Omental fat pad (tissue), 4 donors: ENCODE results near the gene CLSTN2. TPM values are rescaled to one million over a fixed set of nuclear protein-coding genes. Genes with fewer than 3 reads are reported as not detected.

ENCODE experiments used
- ATAC-seq: fragments of 150-250 bp; one replicate; pipeline ENCODE4 v1.9.1; 2016; ENCODE audit warnings: mild to moderate bottlenecking, moderate library complexity; ENCODE audit not compliant: low FRiP score
- DNase-seq: peaks from one replicate; pipeline ENCODE4 v3.0.0-alpha.2; 2019; ENCODE audit warnings: low spot score
- total RNA-seq, 4 donors: library from RNA; depleted of rRNA; stranded (reverse); fragments of >200 nt; gene quantifications; one replicate each; pipeline ENCODE4 v1.1.0, GENCODE V29; 2016
- TF ChIP-seq, protein P1 (sequence below), 3 donors: fragments of 450-650 bp; IDR thresholded peaks; one replicate each; pipeline ENCODE4 v1.5.1; 2016 to 2017; ENCODE audit warnings: antibody characterized with exemption in 3 of 3, mild to moderate bottlenecking in 3 of 3, moderate library complexity in 2 of 3

CLSTN2 gene
- total RNA-seq, 4 donors from 2014 or later = 20.0 to 40.5 (median 37.8) TPM

DNA sequence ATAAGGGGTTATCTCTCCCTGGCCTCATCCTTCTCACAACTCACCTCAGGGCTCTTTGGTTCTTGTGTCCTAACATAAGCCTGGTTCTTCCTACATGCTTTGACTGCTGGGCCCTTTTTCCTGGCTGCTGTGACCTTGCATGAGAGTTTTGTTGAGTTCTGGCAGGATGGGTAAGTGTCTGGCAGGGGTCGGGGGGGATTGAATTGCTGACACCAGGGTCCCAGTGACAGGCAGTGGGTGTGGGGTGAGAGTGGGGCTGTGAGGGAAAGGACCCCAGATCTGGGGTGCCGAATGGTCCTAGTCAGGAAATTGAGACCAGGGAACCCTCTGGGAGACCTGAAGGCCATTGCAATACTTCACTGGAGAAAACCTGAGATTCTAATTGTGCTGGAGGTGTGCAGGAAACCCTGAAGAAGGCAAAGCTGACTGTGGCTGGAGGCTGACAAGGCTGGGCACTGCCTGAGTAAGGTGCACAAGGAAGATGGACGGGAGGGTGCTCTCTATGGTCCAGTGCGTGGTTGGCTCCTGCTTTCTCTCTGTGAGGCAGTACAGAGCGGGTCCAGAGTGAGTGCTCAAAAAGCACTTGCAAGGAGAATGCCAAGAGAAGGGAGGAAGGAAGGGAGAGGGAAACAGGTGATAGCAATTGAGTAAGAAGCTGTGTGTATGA, 76.8 kb downstream of the CLSTN2 start:
- TF ChIP-seq, protein P1, sequence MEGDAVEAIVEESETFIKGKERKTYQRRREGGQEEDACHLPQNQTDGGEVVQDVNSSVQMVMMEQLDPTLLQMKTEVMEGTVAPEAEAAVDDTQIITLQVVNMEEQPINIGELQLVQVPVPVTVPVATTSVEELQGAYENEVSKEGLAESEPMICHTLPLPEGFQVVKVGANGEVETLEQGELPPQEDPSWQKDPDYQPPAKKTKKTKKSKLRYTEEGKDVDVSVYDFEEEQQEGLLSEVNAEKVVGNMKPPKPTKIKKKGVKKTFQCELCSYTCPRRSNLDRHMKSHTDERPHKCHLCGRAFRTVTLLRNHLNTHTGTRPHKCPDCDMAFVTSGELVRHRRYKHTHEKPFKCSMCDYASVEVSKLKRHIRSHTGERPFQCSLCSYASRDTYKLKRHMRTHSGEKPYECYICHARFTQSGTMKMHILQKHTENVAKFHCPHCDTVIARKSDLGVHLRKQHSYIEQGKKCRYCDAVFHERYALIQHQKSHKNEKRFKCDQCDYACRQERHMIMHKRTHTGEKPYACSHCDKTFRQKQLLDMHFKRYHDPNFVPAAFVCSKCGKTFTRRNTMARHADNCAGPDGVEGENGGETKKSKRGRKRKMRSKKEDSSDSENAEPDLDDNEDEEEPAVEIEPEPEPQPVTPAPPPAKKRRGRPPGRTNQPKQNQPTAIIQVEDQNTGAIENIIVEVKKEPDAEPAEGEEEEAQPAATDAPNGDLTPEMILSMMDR (IDR thresholded peaks at IDR 0.05) = no peak
- ATAC-seq = no peak
- DNase-seq = no peak

DNA sequence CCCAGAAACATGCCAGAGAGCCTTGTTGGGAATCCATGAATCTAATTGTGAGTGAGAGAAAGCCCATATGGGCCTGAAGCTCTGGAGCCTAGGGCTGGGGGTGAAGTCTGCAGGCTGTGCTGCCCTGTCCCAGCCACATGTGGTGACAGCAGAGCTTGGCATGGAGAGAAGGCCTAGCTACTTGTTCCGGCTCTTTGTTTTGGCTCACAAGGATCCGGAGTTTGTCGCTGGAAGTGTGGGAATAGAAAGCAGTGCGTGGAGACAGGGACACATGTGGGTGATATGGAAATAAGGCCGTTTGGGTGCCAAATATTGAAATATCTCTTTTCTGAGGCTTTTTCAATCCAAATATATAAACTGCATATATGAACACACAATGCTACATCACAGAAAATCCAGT, 78.2 kb downstream of the CLSTN2 start:
- no peak for ATAC-seq
- DNase-seq = no peak
- TF ChIP-seq, protein P1 (IDR thresholded peaks at IDR 0.05) = no peak

DNA sequence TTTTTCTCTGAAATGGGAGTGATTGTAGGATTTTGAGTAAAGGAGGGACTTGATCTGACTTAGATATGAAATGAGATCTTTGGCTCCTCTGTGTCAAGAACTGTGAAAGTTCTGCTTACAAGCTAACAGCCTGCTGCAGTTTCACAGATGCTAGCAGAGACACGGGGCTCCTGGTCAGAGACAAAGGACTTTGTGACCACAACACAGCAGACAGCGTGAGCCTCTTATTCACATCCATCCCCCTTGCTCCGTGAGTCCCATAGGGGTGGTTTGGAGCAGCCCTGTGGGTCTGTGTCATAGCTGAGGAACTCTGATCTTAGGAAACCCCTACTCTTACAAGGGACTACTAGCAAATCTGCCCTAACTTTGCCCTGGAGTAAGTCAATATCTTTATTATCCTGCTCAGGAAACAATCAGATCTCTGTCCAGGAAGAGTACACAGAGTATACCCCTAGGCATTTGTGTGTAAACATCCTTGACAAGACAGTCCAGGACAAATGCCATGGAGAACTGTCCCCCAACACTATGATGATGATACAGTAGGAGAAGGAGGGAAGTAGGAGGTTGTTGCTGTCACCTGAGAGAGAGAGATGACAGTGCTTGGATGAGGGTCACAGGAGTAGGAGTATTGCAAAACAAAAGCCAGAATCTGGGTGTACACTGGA, 80.0 kb downstream of the CLSTN2 start:
- no peak for ATAC-seq
- TF ChIP-seq, protein P1 (IDR thresholded peaks at IDR 0.05) = no peak
- DNase-seq = no peak

DNA sequence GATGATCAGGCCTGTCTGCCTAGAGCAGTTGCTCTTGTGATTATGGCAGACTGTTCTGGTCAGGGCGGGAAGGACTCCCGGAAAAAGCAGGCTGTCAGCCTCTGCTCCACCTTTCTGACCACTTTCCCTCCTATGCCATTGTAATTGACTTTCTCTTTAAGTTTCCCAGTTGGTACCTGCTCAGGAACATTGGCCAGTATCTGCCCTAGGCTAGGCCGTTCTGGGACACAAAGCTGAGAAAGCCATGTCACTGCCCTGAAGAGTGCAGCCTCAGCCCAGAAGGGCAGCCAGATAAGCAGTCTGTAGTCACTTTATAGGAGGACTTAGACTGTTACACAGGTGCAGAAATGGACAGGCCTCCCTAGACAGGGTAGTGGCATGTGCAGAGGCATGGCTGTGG, 80.8 kb downstream of the CLSTN2 start:
- TF ChIP-seq, protein P1 (IDR thresholded peaks at IDR 0.05) = no peak
- DNase-seq (no peak), ATAC-seq (no peak)

DNA sequence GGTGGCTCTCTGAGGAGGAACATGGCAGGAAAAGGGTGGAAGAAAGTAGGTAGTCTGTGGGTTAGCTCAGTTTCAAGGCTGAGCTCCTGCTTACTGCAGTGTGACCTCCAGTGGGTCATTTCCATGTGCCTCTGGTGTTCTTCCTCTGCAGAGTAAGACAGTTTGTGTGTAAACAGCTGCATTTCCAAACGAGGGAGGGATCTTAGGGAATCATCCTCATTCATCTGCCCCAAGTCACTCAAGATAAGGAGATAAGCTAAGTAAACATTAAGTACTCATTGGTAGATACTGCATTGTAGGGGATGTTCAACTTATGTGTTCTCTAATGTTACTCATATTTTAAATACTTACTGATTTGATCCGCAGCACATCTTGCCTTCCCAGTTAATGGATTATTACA, 83.6 kb downstream of the CLSTN2 start:
- no peak for ATAC-seq
- TF ChIP-seq, protein P1 (IDR thresholded peaks at IDR 0.05) = no peak
- DNase-seq = no peak

DNA sequence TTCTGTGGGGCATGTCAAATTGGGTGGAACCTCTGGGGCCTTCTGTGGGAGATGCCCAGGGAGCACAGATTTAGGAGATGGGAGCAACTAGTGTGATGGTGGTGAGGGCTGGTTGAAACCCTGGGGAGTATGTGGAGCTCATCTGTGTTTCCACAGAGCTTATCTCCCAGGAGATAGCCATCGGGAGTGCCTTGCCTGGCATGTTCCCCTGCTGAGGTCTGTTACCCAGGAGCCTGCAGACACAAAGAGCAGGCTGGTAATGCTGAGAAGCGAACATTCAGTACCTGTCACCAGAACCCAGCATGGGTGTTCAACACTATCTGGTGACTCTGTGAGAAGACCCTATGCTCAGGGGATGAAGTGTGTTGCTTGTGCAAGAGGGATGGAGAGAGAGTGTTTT, 85.0 kb downstream of the CLSTN2 start:
- TF ChIP-seq, protein P1 (IDR thresholded peaks at IDR 0.05) = no peak
- DNase-seq = no peak
- no peak for ATAC-seq

DNA sequence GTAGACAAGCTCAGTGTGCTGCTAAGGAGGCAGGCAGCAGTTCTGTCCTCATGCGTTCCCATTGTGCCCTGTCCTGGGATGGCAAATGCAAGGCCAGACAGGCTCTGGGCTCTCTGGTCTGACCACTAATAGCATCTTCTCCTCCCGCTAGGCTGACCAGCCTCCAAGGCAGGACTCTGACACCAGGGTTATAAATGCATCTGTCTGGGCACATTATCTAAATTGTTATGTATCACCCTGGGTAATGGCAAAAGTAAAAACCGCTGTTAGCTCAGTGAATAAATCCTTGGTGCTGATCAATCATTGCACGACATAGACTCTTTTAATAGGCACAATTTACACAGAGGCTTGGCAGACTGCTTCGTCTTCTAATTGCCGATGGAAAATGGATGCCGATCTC, 85.6 kb downstream of the CLSTN2 start:
- no peak for DNase-seq
- TF ChIP-seq, protein P1 (IDR thresholded peaks at IDR 0.05) = no peak
- ATAC-seq = no peak
